ENCODE results near the gene TNFRSF17.
A peak's percentile ranks its signal among the peaks of the same experiment; 100 is the strongest.

Gene TNFRSF17

DNA sequence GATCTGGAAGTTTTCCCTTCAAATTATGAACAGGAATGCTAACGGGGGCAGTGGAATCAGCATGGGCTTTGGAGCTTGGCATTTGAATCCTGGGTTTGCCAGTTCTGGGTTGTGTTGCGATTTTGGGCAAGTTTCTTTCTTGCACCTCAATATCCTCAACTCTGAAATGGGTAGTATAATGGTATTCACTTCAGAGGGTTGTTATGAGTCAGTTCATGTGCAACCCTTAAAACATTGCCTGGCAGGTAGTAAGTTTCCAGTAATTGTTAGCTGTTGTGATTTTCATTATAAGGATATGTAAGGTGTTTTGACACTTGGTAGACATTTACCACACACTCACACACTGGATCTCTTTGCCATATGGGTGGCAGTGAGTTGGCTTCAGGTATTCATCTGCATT is 44.9 kb downstream of the TNFRSF17 start:
- H3K4me3 ChIP-seq (ENCODE audit: low read length): no peak overlapping the region
- TF ChIP-seq, protein P1, sequence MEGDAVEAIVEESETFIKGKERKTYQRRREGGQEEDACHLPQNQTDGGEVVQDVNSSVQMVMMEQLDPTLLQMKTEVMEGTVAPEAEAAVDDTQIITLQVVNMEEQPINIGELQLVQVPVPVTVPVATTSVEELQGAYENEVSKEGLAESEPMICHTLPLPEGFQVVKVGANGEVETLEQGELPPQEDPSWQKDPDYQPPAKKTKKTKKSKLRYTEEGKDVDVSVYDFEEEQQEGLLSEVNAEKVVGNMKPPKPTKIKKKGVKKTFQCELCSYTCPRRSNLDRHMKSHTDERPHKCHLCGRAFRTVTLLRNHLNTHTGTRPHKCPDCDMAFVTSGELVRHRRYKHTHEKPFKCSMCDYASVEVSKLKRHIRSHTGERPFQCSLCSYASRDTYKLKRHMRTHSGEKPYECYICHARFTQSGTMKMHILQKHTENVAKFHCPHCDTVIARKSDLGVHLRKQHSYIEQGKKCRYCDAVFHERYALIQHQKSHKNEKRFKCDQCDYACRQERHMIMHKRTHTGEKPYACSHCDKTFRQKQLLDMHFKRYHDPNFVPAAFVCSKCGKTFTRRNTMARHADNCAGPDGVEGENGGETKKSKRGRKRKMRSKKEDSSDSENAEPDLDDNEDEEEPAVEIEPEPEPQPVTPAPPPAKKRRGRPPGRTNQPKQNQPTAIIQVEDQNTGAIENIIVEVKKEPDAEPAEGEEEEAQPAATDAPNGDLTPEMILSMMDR (IDR thresholded peaks at IDR 0.05; ENCODE audit: insufficient read depth, low read depth, low read length, missing control alignments): no peak
- DNase-seq (ENCODE audit: low read depth): no peak

DNA sequence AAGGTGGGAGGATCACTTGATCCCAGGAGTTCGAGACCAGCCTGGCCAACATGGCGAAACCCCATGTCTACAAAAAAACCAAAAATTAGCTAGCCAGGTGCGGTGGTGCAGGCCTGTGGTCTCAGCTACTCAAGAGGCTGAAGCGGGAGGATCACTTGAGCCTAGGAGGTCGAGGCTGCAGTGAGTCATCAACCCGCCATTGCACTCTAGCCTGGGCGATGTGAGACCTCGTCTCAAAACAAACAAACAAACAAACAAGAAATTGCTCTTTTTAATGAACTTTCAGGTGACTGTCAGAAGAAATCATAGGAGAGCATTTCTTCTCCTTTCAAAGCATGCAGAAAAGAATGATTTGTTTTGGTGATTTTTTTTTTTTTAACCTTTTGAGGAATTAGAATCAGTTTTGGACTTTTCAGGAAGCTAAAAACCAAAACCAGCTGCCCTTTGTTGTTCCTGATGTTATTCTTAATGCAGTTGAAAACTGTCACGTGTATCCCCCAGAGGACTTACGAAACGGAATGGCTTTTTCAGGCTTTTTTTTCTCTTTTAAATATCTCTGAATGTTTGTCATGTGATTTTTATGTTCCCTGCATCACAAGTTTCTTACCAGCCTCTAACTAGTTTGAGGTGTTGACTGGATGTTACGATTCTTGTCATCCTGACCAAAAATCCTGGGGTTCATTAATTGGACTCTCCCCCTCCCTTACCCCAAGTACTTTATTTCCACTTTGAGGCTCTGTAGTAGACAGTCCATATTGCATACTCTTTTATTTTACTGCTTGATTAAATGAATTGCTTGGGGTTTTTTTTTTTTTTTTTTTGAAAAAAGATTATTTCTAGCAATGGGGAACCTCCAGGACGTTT is 45.6 kb downstream of the TNFRSF17 start:
- TF ChIP-seq, protein P1 (IDR thresholded peaks at IDR 0.05; ENCODE audit: insufficient read depth, low read depth, low read length, missing control alignments): no peak
- no peak overlapping the region for H3K4me3 ChIP-seq (ENCODE audit: low read length)
- DNase-seq (ENCODE audit: low read depth): no peak

- DNase-seq (ENCODE audit: low read depth): no peak
- TF ChIP-seq, protein P1 (IDR thresholded peaks at IDR 0.05; ENCODE audit: insufficient read depth, low read depth, low read length, missing control alignments): no peak
- H3K4me3 ChIP-seq (ENCODE audit: low read length): no peak overlapping the region
Observed at GRCh38 chr16:12011565-12011964, 46.6 kb downstream of the TNFRSF17 start.

DNA sequence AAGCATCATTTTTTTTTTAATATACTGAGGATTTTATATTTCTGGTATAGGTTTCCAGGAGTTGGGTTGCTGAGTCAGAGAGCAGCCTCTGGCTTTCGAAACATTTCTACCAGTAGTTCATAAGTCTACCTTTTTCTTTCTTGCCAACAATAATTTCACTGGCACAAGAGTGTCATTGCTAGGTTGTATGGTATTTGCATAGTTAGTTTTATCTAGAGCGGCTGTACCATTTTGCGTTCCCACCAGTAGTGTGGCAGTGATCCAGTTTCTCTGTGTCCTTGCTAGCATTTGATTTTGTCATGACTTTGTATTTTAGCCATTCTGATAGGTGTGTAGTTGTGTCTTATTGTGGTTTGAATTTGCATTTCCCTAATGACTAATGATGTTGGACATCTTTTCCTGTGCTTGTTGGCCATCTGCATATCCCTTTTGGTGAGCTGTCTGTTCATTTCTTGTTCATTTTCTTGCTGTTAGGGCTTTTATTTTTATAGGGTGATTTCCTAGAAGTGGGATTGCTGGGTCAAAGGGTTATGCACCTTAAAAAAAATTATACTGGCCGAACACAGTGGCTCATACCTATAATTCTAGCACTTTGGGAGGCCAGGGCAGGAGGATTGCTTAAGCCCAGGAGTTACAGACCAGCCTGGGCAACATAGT is 51.4 kb downstream of the TNFRSF17 start:
- TF ChIP-seq, protein P1 (IDR thresholded peaks at IDR 0.05; ENCODE audit: insufficient read depth, low read depth, low read length, missing control alignments): no peak
- DNase-seq (ENCODE audit: low read depth): peak; percentile 30

GRCh38 chr16:12017558-12017957 is 52.5 kb downstream of the TNFRSF17 start:
- H3K4me3 ChIP-seq (ENCODE audit: low read length): no peak overlapping the region
- DNase-seq (ENCODE audit: low read depth): no peak
- TF ChIP-seq, protein P1 (IDR thresholded peaks at IDR 0.05; ENCODE audit: insufficient read depth, low read depth, low read length, missing control alignments): no peak

More for the DNA sequence above, 51.4 kb downstream of the TNFRSF17 start:
- no peak overlapping the region for H3K4me3 ChIP-seq (ENCODE audit: low read length)

Measured in epithelial cell of esophagus (primary cell).